Measurements from ENCODE around the gene FLACC1. TPM values are rescaled to one million over a fixed set of nuclear protein-coding genes. Genes with fewer than 3 reads are reported as not detected.
"Not testable (repeated sequence)": the region's sequence is repeated elsewhere in the genome, so short reads cannot be mapped to it uniquely, and the experiment has no call there.

Gene FLACC1
- total RNA-seq, 6 experiments from 2014 or later = 0.74 to 2.0 (median 0.91) TPM

GRCh38 chr2:201242571-201243277, 114.4 kb downstream of the FLACC1 start:
- no peak for TF ChIP-seq POLR2A (IDR thresholded peaks at IDR 0.05)
- no peak for TF ChIP-seq CTCF (IDR thresholded peaks at IDR 0.05)

GRCh38 chr2:201239167-201239935, 117.8 kb downstream of the FLACC1 start:
- peaks cover 0 to 25% (median 2%) of the 10 kb centered on the region in 4 donors for H3K4me1 ChIP-seq
- 69% methylated on average over 11 of the region's 21 CpGs for WGBS (ENCODE audit: insufficient coverage, low coverage, low lambda C conversion rate, missing lambda C conversion rate)
- H3K27ac ChIP-seq = peak overlapping the region in 2 of 3 donors; percentile 32
- H3K9me3 ChIP-seq, H3K4me3 ChIP-seq, H3K36me3 ChIP-seq, H3K27me3 ChIP-seq: not testable (repeated sequence)
- peak; percentile 59 to 75 (median 64) for ATAC-seq
- intact Hi-C loops (cut with DNase I) = loop anchor here in 1 of 2 donors (5.0 kb wide), 1 partner anchor 123 kb away; no protein-coding TSS in a partner anchor
- peak; percentile 56 to 74 (median 71) for DNase-seq

More at GRCh38 chr2:201242571-201243277, 114.4 kb downstream of the FLACC1 start:
- DNase-seq (no peak), ATAC-seq (no peak)
- Histone ChIP-seq H3K27me3 (no peaks in the 10 kb centered on the region), H3K4me1 (peaks cover 0 to 14% (median 0%) of the 10 kb centered on the region in 4 donors), H3K27ac (no peak overlapping the region), H3K9me3 (no peaks in the 10 kb centered on the region), H3K36me3 (peaks cover 0 to 5% (median 0%) of the 10 kb centered on the region in 4 donors), H3K4me3 (no peak overlapping the region)
- intact Hi-C loops (cut with DNase I) = no loop called here

Other genes with a start within 250 kb of the FLACC1 start
- 10 to 100 TPM; 50.2 to 85.4 (median 66.3) TPM for gene CFLAR, start 241.2 kb downstream of the FLACC1 start, total RNA-seq
- gene CASP10, start 174.2 kb downstream of the FLACC1 start, total RNA-seq = 1 to 10 TPM; 4.2 to 9.4 (median 8.4) TPM
- gene CASP8, start 96.8 kb downstream of the FLACC1 start, total RNA-seq = 10 to 100 TPM in 5 of 6 experiments, 1 to 10 TPM in 1; 8.8 to 14.8 (median 11.5) TPM
- gene TRAK2, start 94.1 kb upstream of the FLACC1 start, total RNA-seq = 10 to 100 TPM; 13.3 to 18.4 (median 14.2) TPM
- 10 to 100 TPM; 44.2 to 71.6 (median 63.4) TPM for gene STRADB, start 94.4 kb upstream of the FLACC1 start, total RNA-seq

Measured in right lobe of liver (tissue), 6 donors.